ENCODE data around the gene INSM1. TPM values are rescaled to one million over a fixed set of nuclear protein-coding genes. Genes with fewer than 3 reads are reported as not detected.

INSM1 gene
- total RNA-seq, 4 donors from 2014 or later: 0.11 to 0.19 TPM; not detected in 2

DNA sequence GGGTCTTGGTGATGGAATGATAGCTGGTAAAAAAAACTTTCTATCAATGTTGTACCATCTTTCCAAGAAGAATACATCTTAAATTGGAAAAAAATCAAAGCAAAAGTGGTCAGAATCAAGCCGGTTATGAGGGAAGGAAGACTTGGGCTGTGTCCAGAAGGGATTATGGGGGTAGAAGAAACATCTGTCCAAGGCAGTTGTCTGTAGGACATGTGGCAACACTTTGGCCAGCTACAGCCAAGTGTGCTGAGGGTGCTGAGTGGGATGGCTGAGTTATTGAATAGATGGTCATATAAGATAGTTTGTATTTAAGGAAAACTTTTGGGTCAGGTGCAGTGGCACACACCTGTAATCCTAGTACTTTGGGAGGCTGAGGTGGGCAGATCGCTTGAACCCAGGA lies 38.4 kb downstream of the INSM1 start:
- TF ChIP-seq, protein P1, sequence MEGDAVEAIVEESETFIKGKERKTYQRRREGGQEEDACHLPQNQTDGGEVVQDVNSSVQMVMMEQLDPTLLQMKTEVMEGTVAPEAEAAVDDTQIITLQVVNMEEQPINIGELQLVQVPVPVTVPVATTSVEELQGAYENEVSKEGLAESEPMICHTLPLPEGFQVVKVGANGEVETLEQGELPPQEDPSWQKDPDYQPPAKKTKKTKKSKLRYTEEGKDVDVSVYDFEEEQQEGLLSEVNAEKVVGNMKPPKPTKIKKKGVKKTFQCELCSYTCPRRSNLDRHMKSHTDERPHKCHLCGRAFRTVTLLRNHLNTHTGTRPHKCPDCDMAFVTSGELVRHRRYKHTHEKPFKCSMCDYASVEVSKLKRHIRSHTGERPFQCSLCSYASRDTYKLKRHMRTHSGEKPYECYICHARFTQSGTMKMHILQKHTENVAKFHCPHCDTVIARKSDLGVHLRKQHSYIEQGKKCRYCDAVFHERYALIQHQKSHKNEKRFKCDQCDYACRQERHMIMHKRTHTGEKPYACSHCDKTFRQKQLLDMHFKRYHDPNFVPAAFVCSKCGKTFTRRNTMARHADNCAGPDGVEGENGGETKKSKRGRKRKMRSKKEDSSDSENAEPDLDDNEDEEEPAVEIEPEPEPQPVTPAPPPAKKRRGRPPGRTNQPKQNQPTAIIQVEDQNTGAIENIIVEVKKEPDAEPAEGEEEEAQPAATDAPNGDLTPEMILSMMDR (IDR thresholded peaks at IDR 0.05): no peak
- DNase-seq (ENCODE audit: low spot score in 2 of 2): peak in 1 of 2 donors; percentile 48
- intact Hi-C loops (cut with DNase I; ENCODE audit: low total_unique reads): no loop called here
- WGBS, 2 donors: 76 to 77% methylated on average over 2 of the region's 2 CpGs
- no peak overlapping the region for H3K4me3 ChIP-seq (ENCODE audit: low read depth, poor library complexity, severe bottlenecking)

DNA sequence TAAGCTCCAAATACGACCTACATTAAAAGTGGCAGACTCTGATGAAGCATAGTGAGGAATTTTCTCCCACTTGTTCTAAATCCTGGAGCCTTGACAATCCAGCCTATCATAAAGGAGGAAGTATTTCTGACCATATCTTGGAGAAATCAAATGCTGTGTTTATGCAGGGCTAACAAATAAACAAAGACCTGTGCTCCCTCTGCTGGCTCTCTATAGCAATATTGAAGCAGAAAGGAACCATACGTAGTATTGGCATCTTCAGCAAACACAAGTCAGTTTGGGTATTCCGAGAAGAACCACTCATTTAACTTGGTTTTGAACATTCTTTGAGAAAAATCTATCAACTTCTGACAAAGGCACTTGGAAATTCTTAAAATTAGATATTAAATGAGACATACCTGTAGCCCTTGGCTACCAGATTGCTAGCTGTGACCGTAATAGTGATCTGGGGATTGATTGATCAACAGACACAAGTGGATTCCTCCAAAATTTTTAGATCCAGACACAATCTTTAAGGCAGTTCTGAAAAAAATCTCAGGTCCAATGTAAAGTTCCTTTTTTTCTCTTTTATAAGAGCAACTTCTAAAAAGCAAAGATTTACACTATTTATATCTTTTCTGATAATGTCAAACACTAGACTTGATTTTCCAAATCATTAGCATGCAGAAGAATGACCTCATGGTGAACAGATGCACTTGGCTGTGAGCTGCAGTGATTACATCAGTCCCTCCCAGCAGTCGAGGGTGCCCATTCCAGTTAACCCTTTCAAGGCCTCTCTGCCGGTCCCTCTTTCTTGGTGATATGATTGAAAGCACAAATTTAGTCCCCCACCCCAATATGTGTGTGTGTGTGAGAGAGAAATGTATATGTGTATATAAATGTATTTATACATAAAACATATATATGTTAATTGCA lies 40.2 kb downstream of the INSM1 start:
- peak in 1 of 2 donors; percentile 0 for DNase-seq (ENCODE audit: low spot score in 2 of 2)
- H3K4me3 ChIP-seq (ENCODE audit: low read depth, poor library complexity, severe bottlenecking): no peak overlapping the region
- no peak for TF ChIP-seq POLR2A (IDR thresholded peaks at IDR 0.05)
- TF ChIP-seq, protein P1 (IDR thresholded peaks at IDR 0.05): no peak
- WGBS, 2 donors: 56 to 57% methylated on average over 6 of the region's 6 CpGs
- intact Hi-C loops (cut with DNase I; ENCODE audit: low total_unique reads): no loop called here

DNA sequence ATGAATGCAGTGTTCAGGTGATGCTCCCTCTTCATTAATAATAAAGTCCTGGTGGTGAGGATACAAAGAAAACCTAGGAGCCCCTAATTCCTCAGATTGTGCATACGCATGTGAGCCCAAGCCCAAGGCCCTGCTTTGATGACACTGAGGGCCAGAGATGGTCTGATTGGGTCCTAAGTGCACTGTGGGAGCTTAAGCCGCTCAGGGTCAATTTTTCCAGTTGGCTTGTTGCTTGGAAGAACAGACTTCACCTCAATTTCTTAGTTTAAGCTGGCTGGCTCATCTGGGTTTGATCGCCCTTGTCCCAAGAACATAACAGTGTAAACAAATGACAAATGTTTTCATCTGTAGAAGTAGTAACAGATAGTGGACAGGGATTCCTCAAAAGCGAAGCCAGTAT lies 41.4 kb downstream of the INSM1 start:
- no peak overlapping the region for H3K4me3 ChIP-seq (ENCODE audit: low read depth, poor library complexity, severe bottlenecking)
- no peak for DNase-seq (ENCODE audit: low spot score in 2 of 2)
- 94 to 98% methylated on average over 4 of the region's 4 CpGs for WGBS, 2 donors
- intact Hi-C loops (cut with DNase I; ENCODE audit: low total_unique reads): no loop called here
- TF ChIP-seq, protein P1 (IDR thresholded peaks at IDR 0.05): no peak
- TF ChIP-seq POLR2A (IDR thresholded peaks at IDR 0.05): no peak

DNA sequence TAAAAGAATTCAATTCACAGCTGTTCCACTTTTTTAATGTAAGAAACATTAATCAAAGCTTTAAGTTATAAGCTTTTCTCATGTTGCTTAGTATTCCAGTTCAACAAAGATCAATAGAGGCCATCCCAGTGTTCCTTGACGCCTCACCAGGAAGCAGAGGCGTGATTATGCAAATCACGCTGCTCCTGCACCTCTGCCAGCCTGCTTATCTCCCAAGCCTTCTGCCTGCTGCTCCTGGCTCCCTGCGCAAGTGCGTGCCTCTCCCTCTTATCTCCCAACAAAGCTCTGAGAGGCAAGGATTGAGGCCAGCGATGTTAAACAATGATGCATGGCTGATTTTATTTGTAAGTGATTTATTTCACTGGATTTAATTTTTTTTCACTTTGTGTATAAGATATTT lies 42.8 kb downstream of the INSM1 start:
- 31 to 51% methylated on average over 6 of the region's 6 CpGs for WGBS, 2 donors
- intact Hi-C loops (cut with DNase I; ENCODE audit: low total_unique reads): no loop called here
- TF ChIP-seq POLR2A (IDR thresholded peaks at IDR 0.05): no peak
- TF ChIP-seq, protein P1 (IDR thresholded peaks at IDR 0.05): no peak
- H3K4me3 ChIP-seq (ENCODE audit: low read depth, poor library complexity, severe bottlenecking): no peak overlapping the region
- peak in 1 of 2 donors; percentile 81 for DNase-seq (ENCODE audit: low spot score in 2 of 2)

DNA sequence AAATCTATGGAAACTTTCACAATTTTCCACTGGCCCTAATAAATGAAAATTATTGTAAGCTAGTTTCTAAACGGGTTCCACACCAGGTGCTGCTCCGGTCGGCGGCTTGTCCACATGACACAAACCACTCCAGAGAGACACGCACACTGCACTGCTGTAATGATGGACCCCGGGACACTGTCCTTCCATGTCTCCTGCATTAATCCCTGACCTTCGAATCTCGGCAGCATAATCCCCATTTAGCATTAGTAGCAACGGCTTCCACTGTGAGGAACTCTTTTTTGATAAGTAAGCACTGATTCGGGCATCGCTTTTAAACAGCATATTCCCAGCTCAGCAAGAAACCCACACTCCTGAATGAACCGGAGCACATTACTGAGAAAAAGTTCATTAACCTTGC lies 43.5 kb downstream of the INSM1 start:
- WGBS, 2 donors: 90 to 94% methylated on average over 12 of the region's 12 CpGs
- TF ChIP-seq, protein P1 (IDR thresholded peaks at IDR 0.05): no peak
- TF ChIP-seq POLR2A (IDR thresholded peaks at IDR 0.05): no peak
- no peak overlapping the region for H3K4me3 ChIP-seq (ENCODE audit: low read depth, poor library complexity, severe bottlenecking)
- peak in 1 of 2 donors; percentile 53 for DNase-seq (ENCODE audit: low spot score in 2 of 2)
- intact Hi-C loops (cut with DNase I; ENCODE audit: low total_unique reads): no loop called here
